Stimulated activated CD8-positive, alpha-beta memory T cell treated with anti-CD3 and anti-CD28 coated beads, Interleukin-12 subunit alpha, Interleukin-12 subunit beta, amount 100 ng/mL, for 4 hours (primary cell): ENCODE measurements around the gene DSG4.

ENCODE experiments used
- DNase-seq: peaks from one replicate; pipeline ENCODE4 v3.0.0-alpha.2; 2020; ENCODE audit warnings: low read depth

The DSG4 gene

DNA sequence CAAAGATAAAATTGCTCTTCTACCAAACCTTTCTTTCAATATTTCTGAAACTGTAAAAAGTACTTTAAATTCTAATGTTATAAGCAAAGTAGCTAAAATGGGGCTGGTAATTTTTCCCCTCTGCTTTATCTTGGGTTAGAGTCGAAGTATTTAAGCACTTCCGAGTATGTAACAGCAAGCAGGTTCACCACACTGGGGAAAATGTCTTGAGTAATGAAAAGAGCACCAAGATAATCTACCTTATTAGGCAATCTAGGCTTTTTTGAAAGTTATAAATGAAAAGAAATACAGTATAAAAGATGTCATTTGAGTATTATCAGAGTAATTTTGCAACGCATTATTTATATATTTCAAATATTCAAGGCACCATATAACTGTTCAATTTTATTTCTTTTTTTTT lies 70.3 kb downstream of the DSG4 start:
- DNase-seq: no peak

DNA sequence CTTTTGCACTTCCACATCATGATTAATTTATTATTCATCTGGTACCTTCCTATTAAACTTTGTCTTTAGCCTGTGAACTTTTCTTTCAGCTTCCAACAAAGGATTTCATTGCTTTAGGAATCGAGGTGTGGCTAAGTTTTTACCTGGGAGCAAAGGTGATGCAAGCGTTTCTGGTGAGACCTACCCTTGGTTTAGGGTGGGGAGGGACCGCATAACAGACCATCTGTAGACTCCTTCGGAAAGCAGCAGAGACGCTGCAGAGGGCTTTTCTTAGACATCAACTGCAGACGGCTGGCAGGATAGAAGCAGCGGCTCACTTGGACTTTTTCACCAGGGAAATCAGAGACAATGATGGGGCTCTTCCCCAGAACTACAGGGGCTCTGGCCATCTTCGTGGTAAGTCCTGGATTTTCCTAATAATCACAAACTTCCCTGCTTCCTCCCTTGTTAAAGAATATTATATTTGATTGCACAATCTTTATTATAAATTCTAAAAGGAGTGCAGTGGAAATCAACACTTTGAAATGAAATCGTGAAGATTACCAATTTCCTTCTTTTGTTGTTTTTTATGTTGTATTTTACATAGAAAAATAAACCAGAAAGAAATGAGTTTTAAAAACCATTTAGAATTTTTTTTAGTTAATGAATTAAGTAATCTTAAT lies 71.1 kb downstream of the DSG4 start, which contains the start of gene DSG3:
Gene DSG3 (plus strand): TSS at position 212 of the 662 bp plus-strand sequence. CDS start 137 bp downstream, at position 349.
- DNase-seq: no peak

DNA sequence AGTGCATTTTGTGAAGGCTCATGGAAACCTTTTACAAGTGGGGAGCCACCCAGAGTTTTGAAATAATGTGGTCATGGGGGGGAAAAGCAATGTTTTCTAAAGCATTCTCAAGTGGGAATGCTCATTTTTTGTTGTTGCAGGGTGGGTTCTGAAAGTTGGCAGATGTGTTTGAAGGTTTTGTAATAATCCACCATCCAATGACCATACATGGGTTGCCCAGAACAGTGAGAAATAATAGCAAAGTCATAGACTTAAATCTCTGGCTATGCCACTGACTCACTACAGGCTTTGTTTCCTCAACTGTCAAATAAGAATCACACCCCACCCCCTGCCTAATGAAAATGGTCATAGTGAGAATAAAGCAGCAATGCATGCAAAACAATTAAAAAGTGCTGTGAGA lies 73.8 kb downstream of the DSG4 start:
- DNase-seq: no peak

DNA sequence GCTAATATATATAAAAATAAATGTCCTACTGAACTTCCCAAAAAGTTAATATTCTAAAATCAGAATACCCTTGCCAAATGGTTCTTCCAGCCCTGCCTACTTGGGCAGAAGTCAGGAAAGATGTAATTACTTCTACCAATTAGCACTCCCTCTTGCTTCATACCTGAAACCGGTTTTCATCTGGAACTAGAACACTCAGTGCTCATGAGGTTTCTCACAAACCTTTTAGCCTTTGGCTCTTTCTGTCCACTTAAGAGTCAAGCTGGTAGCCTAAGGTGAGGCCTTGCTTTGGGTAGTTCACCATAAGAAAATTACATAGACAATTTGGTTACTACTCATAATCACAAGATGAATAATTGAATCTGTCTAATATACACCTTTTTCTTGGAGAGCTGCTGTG lies 75.0 kb downstream of the DSG4 start:
- no peak for DNase-seq

DNA sequence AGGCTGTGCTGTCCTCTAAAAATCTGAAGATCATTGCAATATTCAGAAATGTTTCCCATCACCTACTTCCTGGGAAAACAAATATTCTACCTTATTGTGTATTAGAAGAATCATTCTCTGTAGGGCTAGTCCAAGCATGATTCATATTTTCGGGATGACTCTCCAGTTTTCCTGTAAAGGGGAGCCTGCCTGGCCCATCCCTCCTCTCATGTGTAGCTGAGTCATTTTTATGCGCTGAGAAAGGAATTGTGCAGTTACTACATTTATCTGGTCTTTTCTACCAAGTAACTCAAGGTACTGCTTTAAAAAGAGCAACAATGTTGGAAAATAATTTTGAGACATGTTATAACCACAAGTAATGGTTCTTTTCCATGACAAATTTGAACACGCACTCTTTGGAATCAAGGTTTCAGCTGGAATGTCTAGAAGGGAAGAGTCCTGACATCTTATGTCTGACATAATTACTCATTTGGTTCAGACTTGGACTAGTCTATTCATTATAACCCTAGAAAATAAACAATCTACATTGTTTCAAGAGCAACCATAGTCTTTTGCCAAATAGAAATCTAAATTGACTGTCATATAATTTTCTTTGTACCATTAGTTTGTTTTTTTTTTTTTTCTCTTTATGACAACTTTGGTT lies 77.6 kb downstream of the DSG4 start:
- no peak for DNase-seq
